ENCODE measurements around the gene GTF2F1. TPM values are rescaled to one million over a fixed set of nuclear protein-coding genes. Genes with fewer than 3 reads are reported as not detected.

Gene GTF2F1
- total RNA-seq, 1 donor from 2014 or later = 52.8 TPM

GRCh38 chr19:6392221-6393073 is 517 bp downstream of the GTF2F1 start:
- H3K27me3 ChIP-seq = no peaks in the 10 kb centered on the region
- no peak for DNase-seq (ENCODE audit: extremely low spot score in 2 of 2)
- TF ChIP-seq POLR2A (IDR thresholded peaks at IDR 0.05) = no peak
- TF ChIP-seq, protein P1, sequence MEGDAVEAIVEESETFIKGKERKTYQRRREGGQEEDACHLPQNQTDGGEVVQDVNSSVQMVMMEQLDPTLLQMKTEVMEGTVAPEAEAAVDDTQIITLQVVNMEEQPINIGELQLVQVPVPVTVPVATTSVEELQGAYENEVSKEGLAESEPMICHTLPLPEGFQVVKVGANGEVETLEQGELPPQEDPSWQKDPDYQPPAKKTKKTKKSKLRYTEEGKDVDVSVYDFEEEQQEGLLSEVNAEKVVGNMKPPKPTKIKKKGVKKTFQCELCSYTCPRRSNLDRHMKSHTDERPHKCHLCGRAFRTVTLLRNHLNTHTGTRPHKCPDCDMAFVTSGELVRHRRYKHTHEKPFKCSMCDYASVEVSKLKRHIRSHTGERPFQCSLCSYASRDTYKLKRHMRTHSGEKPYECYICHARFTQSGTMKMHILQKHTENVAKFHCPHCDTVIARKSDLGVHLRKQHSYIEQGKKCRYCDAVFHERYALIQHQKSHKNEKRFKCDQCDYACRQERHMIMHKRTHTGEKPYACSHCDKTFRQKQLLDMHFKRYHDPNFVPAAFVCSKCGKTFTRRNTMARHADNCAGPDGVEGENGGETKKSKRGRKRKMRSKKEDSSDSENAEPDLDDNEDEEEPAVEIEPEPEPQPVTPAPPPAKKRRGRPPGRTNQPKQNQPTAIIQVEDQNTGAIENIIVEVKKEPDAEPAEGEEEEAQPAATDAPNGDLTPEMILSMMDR (IDR thresholded peaks at IDR 0.05) = no peak
- TF ChIP-seq POLR2AphosphoS5 (IDR thresholded peaks at IDR 0.05; ENCODE audit: insufficient read depth in 1 of 2, low read depth in 1 of 2) = no peak
- intact Hi-C loops (cut with DNase I) = no loop called here
- H3K4me1 ChIP-seq = peaks cover 20% of the 10 kb centered on the region
- peak overlapping the region; percentile 57 to 79 for H3K4me3 ChIP-seq
- peaks cover 0 to 28% of the 10 kb centered on the region in 2 donors for H3K36me3 ChIP-seq
- H3K9me3 ChIP-seq = no peaks in the 10 kb centered on the region
- peak overlapping the region; percentile 77 for H3K27ac ChIP-seq

DNA sequence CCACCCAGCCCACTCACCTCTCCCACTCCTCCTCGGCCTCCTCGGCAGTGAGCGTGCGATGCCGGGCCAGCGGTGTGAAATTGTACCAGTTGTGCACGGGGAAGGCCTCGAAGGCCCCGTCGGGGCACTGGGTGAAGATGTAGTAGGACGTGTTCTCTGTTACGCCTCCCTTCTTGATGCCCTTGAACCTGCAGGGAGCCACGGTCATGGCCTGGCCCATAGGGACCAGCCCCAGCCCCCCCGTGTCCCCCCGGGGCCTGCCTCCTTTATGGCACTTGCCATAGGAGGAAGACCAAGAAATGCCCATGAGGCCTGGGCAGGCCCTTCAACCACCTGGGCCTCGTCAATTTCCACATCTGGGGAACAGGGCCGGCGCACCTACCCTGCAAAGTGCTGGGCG is 5.6 kb downstream of the GTF2F1 start:
- Histone ChIP-seq H3K4me1 (peaks cover 16% of the 10 kb centered on the region), H3K4me3 (no peak overlapping the region), H3K36me3 (peaks cover 0 to 63% of the 10 kb centered on the region in 2 donors), H3K27me3 (no peaks in the 10 kb centered on the region), H3K27ac (no peak overlapping the region), H3K9me3 (no peaks in the 10 kb centered on the region)
- TF ChIP-seq POLR2A (IDR thresholded peaks at IDR 0.05) (no peak), POLR2AphosphoS5 (IDR thresholded peaks at IDR 0.05; ENCODE audit: insufficient read depth in 1 of 2, low read depth in 1 of 2) (no peak)
- intact Hi-C loops (cut with DNase I) = no loop called here
- DNase-seq (ENCODE audit: extremely low spot score in 2 of 2) = no peak

- no peaks in the 10 kb centered on the region for H3K4me1 ChIP-seq
- intact Hi-C loops (cut with DNase I) = no loop called here
- no peak overlapping the region for H3K27ac ChIP-seq
- peaks cover 0 to 84% of the 10 kb centered on the region in 2 donors for H3K36me3 ChIP-seq
- H3K9me3 ChIP-seq = no peaks in the 10 kb centered on the region
- no peak overlapping the region for H3K4me3 ChIP-seq
- TF ChIP-seq POLR2AphosphoS5 (IDR thresholded peaks at IDR 0.05; ENCODE audit: insufficient read depth in 1 of 2, low read depth in 1 of 2) (no peak), POLR2A (IDR thresholded peaks at IDR 0.05) (no peak)
- TF ChIP-seq, protein P1 (IDR thresholded peaks at IDR 0.05) = no peak
- DNase-seq (ENCODE audit: extremely low spot score in 2 of 2) = no peak
- no peaks in the 10 kb centered on the region for H3K27me3 ChIP-seq
Observed at GRCh38 chr19:6384381-6384780, 8.6 kb downstream of the GTF2F1 start.

DNA sequence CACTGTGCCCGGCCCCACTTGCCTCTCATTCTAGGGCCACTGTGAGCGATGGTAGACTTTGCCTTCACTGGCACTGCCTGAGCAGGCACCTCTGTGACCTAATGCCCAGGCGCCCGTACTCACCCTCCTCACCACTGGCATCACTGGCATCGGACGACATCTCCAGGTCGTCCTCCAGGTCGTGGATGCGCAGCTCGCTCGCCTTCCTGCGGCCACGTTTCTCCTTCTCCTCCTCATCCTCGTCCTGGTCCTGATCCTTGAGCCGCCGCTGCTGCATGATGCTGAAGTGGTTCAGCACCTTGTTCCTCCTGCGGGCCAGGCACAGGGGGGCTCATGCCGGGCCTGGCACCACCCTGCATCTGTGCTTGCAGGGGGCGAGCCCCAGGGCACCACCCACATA is 9.8 kb downstream of the GTF2F1 start:
- peaks cover 0 to 73% of the 10 kb centered on the region in 2 donors for H3K36me3 ChIP-seq

GRCh38 chr19:6381030-6381750 is 11.8 kb downstream of the GTF2F1 start:
- Histone ChIP-seq H3K4me1 (no peaks in the 10 kb centered on the region), H3K9me3 (no peaks in the 10 kb centered on the region), H3K36me3 (peaks cover 0 to 56% of the 10 kb centered on the region in 2 donors), H3K27ac (no peak overlapping the region), H3K4me3 (no peak overlapping the region), H3K27me3 (no peaks in the 10 kb centered on the region)
- intact Hi-C loops (cut with DNase I) = no loop called here
- DNase-seq (ENCODE audit: extremely low spot score in 2 of 2) = no peak
- TF ChIP-seq, protein P1 (IDR thresholded peaks at IDR 0.05) = no peak
- no peak for TF ChIP-seq POLR2A (IDR thresholded peaks at IDR 0.05)
- TF ChIP-seq POLR2AphosphoS5 (IDR thresholded peaks at IDR 0.05; ENCODE audit: insufficient read depth in 1 of 2, low read depth in 1 of 2) = no peak

More for the DNA sequence above, 9.8 kb downstream of the GTF2F1 start:
- Histone ChIP-seq H3K27me3 (no peaks in the 10 kb centered on the region), H3K27ac (no peak overlapping the region), H3K4me3 (no peak overlapping the region), H3K4me1 (no peaks in the 10 kb centered on the region), H3K9me3 (no peaks in the 10 kb centered on the region)
- no peak for DNase-seq (ENCODE audit: extremely low spot score in 2 of 2)
- intact Hi-C loops (cut with DNase I) = no loop called here
- TF ChIP-seq, protein P1 (IDR thresholded peaks at IDR 0.05) = no peak
- TF ChIP-seq POLR2AphosphoS5 (IDR thresholded peaks at IDR 0.05; ENCODE audit: insufficient read depth in 1 of 2, low read depth in 1 of 2) (no peak), POLR2A (IDR thresholded peaks at IDR 0.05) (no peak)
